Left lung (tissue), 10 donors: ENCODE results near the gene SYT8. TPM values are rescaled to one million over a fixed set of nuclear protein-coding genes. Genes with fewer than 3 reads are reported as not detected.

Experiments used
- ATAC-seq: fragments of 200-7000 bp; cut with Tn5 transposase; one replicate; pipeline ENCODE4 v1.9.1; 2020; ENCODE audit warnings: moderate library complexity
- DNase-seq, 4 donors: peaks; one replicate each; pipeline ENCODE4 v3.0.0-alpha.2; 2013 to 2020
- H3K27ac ChIP-seq, 2 donors: fragments of 200-600 bp; sonication (generic) in 1 of 2; one replicate each; pipeline versions ENCODE4 v1.5.0 to v1.8.0; 2020 to 2021
- H3K27me3 ChIP-seq, 2 donors: fragments of 200-600 bp; sonication (generic) in 1 of 2; one replicate each; pipeline versions ENCODE4 v1.5.0 to v1.8.0; 2020 to 2021
- H3K36me3 ChIP-seq, 2 donors: fragments of 200-600 bp; sonication (generic) in 1 of 2; one replicate each; pipeline versions ENCODE4 v1.5.0 to v1.8.0; 2020 to 2021
- H3K4me1 ChIP-seq, 2 donors: fragments of 200-600 bp; one replicate each; pipeline ENCODE4 v1.8.0; 2021
- H3K4me3 ChIP-seq, 2 donors: fragments of 200-600 bp; sonication (generic) in 1 of 2; one replicate each; pipeline versions ENCODE4 v1.5.0 to v1.8.0; 2020 to 2021; ENCODE audit warnings: mild to moderate bottlenecking in 1 of 2
- H3K9me3 ChIP-seq, 2 donors: fragments of 200-600 bp; sonication (generic) in 1 of 2; one replicate each; pipeline versions ENCODE4 v1.5.0 to v1.8.0; 2020 to 2021
- CTCF ChIP-seq, 2 donors: fragments of 200-600 bp; sonication (generic) in 1 of 2; IDR thresholded peaks; one replicate each; pipeline versions ENCODE4 v1.5.0 to v1.8.0; 2021; ENCODE audit warnings: antibody characterized with exemption in 2 of 2
- intact Hi-C, 2 donors: fragments of 100-400 bp; cut with DNase I; formaldehyde crosslinking; loops; one replicate each; pipeline versions ENCODE4 v1.11.2 to v1.14.2; 2022
- polyA plus RNA-seq, 6 donors: library from polyadenylated mRNA; unstranded; fragments of 120-200 nt; gene quantifications; one replicate each; pipeline ENCODE4 v1.2.1, GENCODE V29; 2013; ENCODE audit not compliant: insufficient read length in 6 of 6
- total RNA-seq, 2 donors: library from RNA; stranded (reverse); fragmentation: NEBNext Ultra II Directional; extraction: Animal tissue kit (Norgen Biotek cat#: 25700); gene quantifications; one replicate each; pipeline ENCODE4 v1.2.1, GENCODE V29; 2021
- donor health status: DM: no; HTN: yes; CAD: no.
- donor health status: DM: no; HTN: no; CAD: no.

Gene SYT8
- total and polyA plus RNA-seq, 8 donors = 0.21 to 8.8 (median 1.1) TPM

- no peaks in the 10 kb centered on the region for H3K36me3 ChIP-seq
- peak in 1 of 4 donors; percentile 66 for DNase-seq
- no peak for TF ChIP-seq CTCF (IDR thresholded peaks at IDR 0.05)
- no peak overlapping the region for H3K4me3 ChIP-seq
- peaks cover 13 to 75% of the 10 kb centered on the region in 2 donors for H3K4me1 ChIP-seq
- no peaks in the 10 kb centered on the region for H3K27me3 ChIP-seq
- no peak overlapping the region for H3K27ac ChIP-seq
- no peak for ATAC-seq
- H3K9me3 ChIP-seq = no peaks in the 10 kb centered on the region
- intact Hi-C loops = no loop called here
Measured at GRCh38 chr11:1846453-1846932, 11.7 kb downstream of the SYT8 start.

GRCh38 chr11:1847006-1847735 is 12.4 kb downstream of the SYT8 start:
- DNase-seq (peak in 1 of 4 donors; percentile 76), ATAC-seq (no peak)
- TF ChIP-seq CTCF (IDR thresholded peaks at IDR 0.05) = no peak
- intact Hi-C loops = no loop called here
- H3K4me3 ChIP-seq = no peak overlapping the region
- no peaks in the 10 kb centered on the region for H3K9me3 ChIP-seq
- H3K27ac ChIP-seq = no peak overlapping the region
- peaks cover 13 to 82% of the 10 kb centered on the region in 2 donors for H3K4me1 ChIP-seq
- H3K36me3 ChIP-seq = no peaks in the 10 kb centered on the region
- no peaks in the 10 kb centered on the region for H3K27me3 ChIP-seq

GRCh38 chr11:1847926-1848639 is 13.3 kb downstream of the SYT8 start:
- DNase-seq = peak in 1 of 4 donors; percentile 62
- peaks cover 13 to 86% of the 10 kb centered on the region in 2 donors for H3K4me1 ChIP-seq
- no peak for TF ChIP-seq CTCF (IDR thresholded peaks at IDR 0.05)
- H3K27ac ChIP-seq = peak overlapping the region in 1 of 2 donors; percentile 97
- ATAC-seq = no peak
- no peaks in the 10 kb centered on the region for H3K9me3 ChIP-seq
- H3K4me3 ChIP-seq = no peak overlapping the region
- no peaks in the 10 kb centered on the region for H3K36me3 ChIP-seq
- intact Hi-C loops = no loop called here
- no peaks in the 10 kb centered on the region for H3K27me3 ChIP-seq

GRCh38 chr11:1848640-1849430 is 14.0 kb downstream of the SYT8 start:
- DNase-seq (peak in 1 of 4 donors; percentile 44), ATAC-seq (no peak)
- Histone ChIP-seq H3K27me3 (no peaks in the 10 kb centered on the region), H3K36me3 (no peaks in the 10 kb centered on the region), H3K4me3 (no peak overlapping the region), H3K27ac (peak overlapping the region in 1 of 2 donors; percentile 97), H3K4me1 (peaks cover 13 to 85% of the 10 kb centered on the region in 2 donors), H3K9me3 (no peaks in the 10 kb centered on the region)
- intact Hi-C loops = no loop called here
- TF ChIP-seq CTCF (IDR thresholded peaks at IDR 0.05) = no peak
